ENCODE measurements around the gene INTS6.

DNA sequence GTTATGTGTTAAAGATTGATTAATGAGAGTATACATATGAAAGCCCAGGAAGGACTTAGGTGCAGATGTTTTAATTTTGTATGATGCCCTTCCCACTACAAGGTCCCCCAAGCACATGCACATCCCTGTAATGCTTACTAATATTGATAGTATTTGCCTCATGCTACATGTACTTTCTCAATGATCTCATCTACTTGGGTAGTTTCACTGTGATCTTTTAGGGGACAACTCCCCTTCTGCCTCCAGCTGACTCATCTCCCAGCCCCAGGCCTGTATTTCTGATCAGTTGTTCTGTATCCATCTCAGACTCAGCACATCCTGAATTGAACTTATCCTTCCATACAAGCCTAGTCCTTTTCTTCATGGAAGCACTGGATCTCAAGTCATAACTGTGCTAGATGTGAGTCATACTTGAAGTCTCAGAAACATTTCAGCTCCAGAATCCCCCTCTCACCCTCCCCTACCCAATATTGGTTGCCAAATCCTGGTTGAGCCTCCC lies 49.4 kb upstream of the INTS6 start:
- no peak for TF ChIP-seq POLR2A (IDR thresholded peaks at IDR 0.05)
- TF ChIP-seq, protein P1, sequence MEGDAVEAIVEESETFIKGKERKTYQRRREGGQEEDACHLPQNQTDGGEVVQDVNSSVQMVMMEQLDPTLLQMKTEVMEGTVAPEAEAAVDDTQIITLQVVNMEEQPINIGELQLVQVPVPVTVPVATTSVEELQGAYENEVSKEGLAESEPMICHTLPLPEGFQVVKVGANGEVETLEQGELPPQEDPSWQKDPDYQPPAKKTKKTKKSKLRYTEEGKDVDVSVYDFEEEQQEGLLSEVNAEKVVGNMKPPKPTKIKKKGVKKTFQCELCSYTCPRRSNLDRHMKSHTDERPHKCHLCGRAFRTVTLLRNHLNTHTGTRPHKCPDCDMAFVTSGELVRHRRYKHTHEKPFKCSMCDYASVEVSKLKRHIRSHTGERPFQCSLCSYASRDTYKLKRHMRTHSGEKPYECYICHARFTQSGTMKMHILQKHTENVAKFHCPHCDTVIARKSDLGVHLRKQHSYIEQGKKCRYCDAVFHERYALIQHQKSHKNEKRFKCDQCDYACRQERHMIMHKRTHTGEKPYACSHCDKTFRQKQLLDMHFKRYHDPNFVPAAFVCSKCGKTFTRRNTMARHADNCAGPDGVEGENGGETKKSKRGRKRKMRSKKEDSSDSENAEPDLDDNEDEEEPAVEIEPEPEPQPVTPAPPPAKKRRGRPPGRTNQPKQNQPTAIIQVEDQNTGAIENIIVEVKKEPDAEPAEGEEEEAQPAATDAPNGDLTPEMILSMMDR (IDR thresholded peaks at IDR 0.05) = no peak
